HG02610 (cell line): Measurements from ENCODE around the gene CBFA2T2.
A peak's percentile ranks its signal among the peaks of the same experiment; 100 is the strongest.
"Not testable (repeated sequence)": the region's sequence is repeated elsewhere in the genome, so short reads cannot be mapped to it uniquely, and the experiment has no call there.

ENCODE experiments used
- ATAC-seq: cut with Tn5 transposase; IDR thresholded peaks from one replicate; pipeline ENCODE4 v1.9.1; 2021; ENCODE audit warnings: mild to moderate bottlenecking, moderate library complexity; ENCODE audit not compliant: unreplicated experiment

The CBFA2T2 gene

GRCh38 chr20:33570743-33571142 lies 80.8 kb downstream of the CBFA2T2 start:
- no peak for ATAC-seq

- ATAC-seq = not testable (repeated sequence)
Measured at GRCh38 chr20:33573268-33573667, 83.4 kb downstream of the CBFA2T2 start.

- ATAC-seq = no peak
Measured at GRCh38 chr20:33575282-33575681, 85.4 kb downstream of the CBFA2T2 start.

GRCh38 chr20:33576432-33577125 lies 86.7 kb downstream of the CBFA2T2 start:
- ATAC-seq = no peak

GRCh38 chr20:33578510-33578909 lies 88.6 kb downstream of the CBFA2T2 start:
- ATAC-seq = no peak

GRCh38 chr20:33583143-33583542 lies 93.2 kb downstream of the CBFA2T2 start:
- no peak for ATAC-seq

- no peak for ATAC-seq
Measured at GRCh38 chr20:33584976-33585375, 95.1 kb downstream of the CBFA2T2 start.

- no peak for ATAC-seq
Measured at GRCh38 chr20:33585413-33585812, 95.5 kb downstream of the CBFA2T2 start.

- ATAC-seq = no peak
Measured at GRCh38 chr20:33589059-33589458, 99.2 kb downstream of the CBFA2T2 start.

GRCh38 chr20:33591901-33592300 lies 102.0 kb downstream of the CBFA2T2 start:
- ATAC-seq = not testable (repeated sequence)

GRCh38 chr20:33594743-33595142 lies 104.8 kb downstream of the CBFA2T2 start:
- ATAC-seq = no peak

- no peak for ATAC-seq
Measured at GRCh38 chr20:33600414-33600813, 110.5 kb downstream of the CBFA2T2 start.

- no peak for ATAC-seq
Measured at GRCh38 chr20:33600981-33601380, 111.1 kb downstream of the CBFA2T2 start.

- no peak for ATAC-seq
Measured at GRCh38 chr20:33601861-33602260, 112.0 kb downstream of the CBFA2T2 start.

GRCh38 chr20:33602826-33603590 lies 113.1 kb downstream of the CBFA2T2 start:
- peak; percentile 45 for ATAC-seq

GRCh38 chr20:33604084-33604990 lies 114.4 kb downstream of the CBFA2T2 start:
- ATAC-seq = no peak

- ATAC-seq = no peak
Measured at GRCh38 chr20:33604991-33605370, 115.1 kb downstream of the CBFA2T2 start.

GRCh38 chr20:33606118-33606771 lies 116.3 kb downstream of the CBFA2T2 start:
- peak; percentile 61 for ATAC-seq

- ATAC-seq = no peak
Measured at GRCh38 chr20:33609504-33609903, 119.6 kb downstream of the CBFA2T2 start.

- no peak for ATAC-seq
Measured at GRCh38 chr20:33611106-33611505, 121.2 kb downstream of the CBFA2T2 start.

GRCh38 chr20:33612001-33612400 lies 122.1 kb downstream of the CBFA2T2 start:
- ATAC-seq = no peak
